IPS-20b (cell line): Measurements from ENCODE around the gene MTFR1L.

Source experiments
- H3K27ac ChIP-seq: one replicate; pipeline ENCODE4 v1.5.1; 2013; ENCODE audit warnings: low read length
- H3K27me3 ChIP-seq: 2 replicates; pipeline ENCODE4 v1.6.1; 2013; ENCODE audit warnings: mild to moderate bottlenecking, low read length, inconsistent platforms; ENCODE audit not compliant: insufficient read depth
- H3K36me3 ChIP-seq: 2 replicates; pipeline ENCODE4 v1.6.1; 2013; ENCODE audit warnings: low read depth, mild to moderate bottlenecking, inconsistent platforms, low read length, moderate library complexity; ENCODE audit not compliant: insufficient read depth
- H3K4me1 ChIP-seq: 2 replicates; pipeline ENCODE4 v1.6.1; 2013; ENCODE audit warnings: mild to moderate bottlenecking, control low read depth, inconsistent platforms, low read length, moderate library complexity; ENCODE audit not compliant: insufficient read depth
- H3K4me3 ChIP-seq: 2 replicates; pipeline ENCODE4 v1.5.1; 2013; ENCODE audit warnings: mild to moderate bottlenecking, low read length, inconsistent platforms
- H3K9ac ChIP-seq: 2 replicates; pipeline ENCODE4 v1.6.1; 2013; ENCODE audit warnings: low read depth, mild to moderate bottlenecking, inconsistent platforms, low read length, moderate library complexity
- H3K9me3 ChIP-seq: 2 replicates; pipeline ENCODE4 v1.6.1; 2013; ENCODE audit warnings: mild to moderate bottlenecking, low read depth, low read length, inconsistent platforms; ENCODE audit not compliant: insufficient read depth

The MTFR1L gene

GRCh38 chr1:25795211-25795610 is 24.5 kb upstream of the MTFR1L start:
- Histone ChIP-seq H3K36me3 (no peaks in the 10 kb centered on the region), H3K4me3 (no peak overlapping the region), H3K27me3 (peaks cover 11% of the 10 kb centered on the region), H3K9ac (no peak overlapping the region), H3K27ac (no peak overlapping the region), H3K9me3 (no peaks in the 10 kb centered on the region), H3K4me1 (no peaks in the 10 kb centered on the region)

GRCh38 chr1:25795946-25796810 is 23.6 kb upstream of the MTFR1L start:
- Histone ChIP-seq H3K36me3 (no peaks in the 10 kb centered on the region), H3K9ac (no peak overlapping the region), H3K9me3 (no peaks in the 10 kb centered on the region), H3K4me3 (no peak overlapping the region), H3K27me3 (peaks cover 11% of the 10 kb centered on the region), H3K27ac (no peak overlapping the region), H3K4me1 (no peaks in the 10 kb centered on the region)

GRCh38 chr1:25796811-25797458 is 22.8 kb upstream of the MTFR1L start:
- H3K27ac ChIP-seq, result no peak overlapping the region
- H3K4me1 ChIP-seq, result no peaks in the 10 kb centered on the region
- H3K9me3 ChIP-seq, result no peaks in the 10 kb centered on the region
- H3K36me3 ChIP-seq, result no peaks in the 10 kb centered on the region
- H3K4me3 ChIP-seq, result no peak overlapping the region
- H3K9ac ChIP-seq, result no peak overlapping the region
- peaks cover 11% of the 10 kb centered on the region for H3K27me3 ChIP-seq

GRCh38 chr1:25797939-25798338 is 21.8 kb upstream of the MTFR1L start:
- H3K9me3 ChIP-seq, result no peaks in the 10 kb centered on the region
- no peaks in the 10 kb centered on the region for H3K4me1 ChIP-seq
- H3K9ac ChIP-seq, result no peak overlapping the region
- H3K27ac ChIP-seq, result no peak overlapping the region
- H3K4me3 ChIP-seq, result no peak overlapping the region
- peaks cover 11% of the 10 kb centered on the region for H3K27me3 ChIP-seq
- H3K36me3 ChIP-seq, result no peaks in the 10 kb centered on the region

- no peaks in the 10 kb centered on the region for H3K36me3 ChIP-seq
- no peak overlapping the region for H3K4me3 ChIP-seq
- no peak overlapping the region for H3K27ac ChIP-seq
- H3K4me1 ChIP-seq, result no peaks in the 10 kb centered on the region
- H3K27me3 ChIP-seq, result peaks cover 11% of the 10 kb centered on the region
- H3K9ac ChIP-seq, result no peak overlapping the region
- H3K9me3 ChIP-seq, result no peaks in the 10 kb centered on the region
Measured at GRCh38 chr1:25798666-25799351, 20.9 kb upstream of the MTFR1L start.

- H3K9ac ChIP-seq, result peak overlapping the region; percentile 73; the same call in 1 of the 2 replicates
- peaks cover 11% of the 10 kb centered on the region for H3K27me3 ChIP-seq
- H3K4me1 ChIP-seq, result no peaks in the 10 kb centered on the region
- H3K9me3 ChIP-seq, result no peaks in the 10 kb centered on the region
- peak overlapping the region; percentile 63; the same call in 1 of the 2 replicates for H3K4me3 ChIP-seq
- no peaks in the 10 kb centered on the region for H3K36me3 ChIP-seq
- H3K27ac ChIP-seq, result no peak overlapping the region
Measured at GRCh38 chr1:25799352-25799934, 20.3 kb upstream of the MTFR1L start.

- peak within 1 kb of the TSS; percentile 81 for H3K9ac ChIP-seq
Measured at GRCh38 chr1:25799935-25800702, 19.6 kb upstream of the MTFR1L start, which contains the start of gene SELENON. Gene SELENON, plus strand, starts transcription at chr1:25800193. Its CDS starts 38 bp downstream, at chr1:25800231.

GRCh38 chr1:25800703-25801377 is 18.9 kb upstream of the MTFR1L start:
- Histone ChIP-seq H3K36me3 (peaks cover 9% of the 10 kb centered on the region), H3K27me3 (peaks cover 11% of the 10 kb centered on the region), H3K4me1 (no peaks in the 10 kb centered on the region), H3K27ac (no peak overlapping the region), H3K9me3 (no peaks in the 10 kb centered on the region), H3K4me3 (peak overlapping the region; percentile 85), H3K9ac (peak overlapping the region; percentile 81)

More at GRCh38 chr1:25799935-25800702, 19.6 kb upstream of the MTFR1L start, which contains the start of gene SELENON:
- Histone ChIP-seq H3K36me3 (peaks cover 2% of the 10 kb centered on the region), H3K27ac (no peak within 1 kb of the TSS), H3K4me3 (peak within 1 kb of the TSS; percentile 85), H3K4me1 (no peaks in the 10 kb centered on the region), H3K9me3 (no peaks in the 10 kb centered on the region), H3K27me3 (peaks cover 11% of the 10 kb centered on the region)

GRCh38 chr1:25802915-25803314 is 16.8 kb upstream of the MTFR1L start:
- H3K4me1 ChIP-seq, result no peaks in the 10 kb centered on the region
- H3K27ac ChIP-seq, result no peak overlapping the region
- H3K9ac ChIP-seq, result no peak overlapping the region
- peaks cover 24% of the 10 kb centered on the region for H3K36me3 ChIP-seq
- peaks cover 11% of the 10 kb centered on the region for H3K27me3 ChIP-seq
- H3K4me3 ChIP-seq, result no peak overlapping the region
- H3K9me3 ChIP-seq, result no peaks in the 10 kb centered on the region

- H3K36me3 ChIP-seq, result peaks cover 28% of the 10 kb centered on the region
- H3K9ac ChIP-seq, result no peak overlapping the region
- H3K9me3 ChIP-seq, result no peaks in the 10 kb centered on the region
- H3K4me1 ChIP-seq, result no peaks in the 10 kb centered on the region
- no peak overlapping the region for H3K4me3 ChIP-seq
- peaks cover 11% of the 10 kb centered on the region for H3K27me3 ChIP-seq
- no peak overlapping the region for H3K27ac ChIP-seq
Measured at GRCh38 chr1:25803368-25803767, 16.4 kb upstream of the MTFR1L start.
